GM19099 (cell line): ENCODE measurements around the gene DDA1.
A peak's percentile ranks its signal among the peaks of the same experiment; 100 is the strongest.

Experiments
- POLR2A ChIP-seq: IDR thresholded peaks from 3 replicates; pipeline ENCODE4 v1.6.1; 2011; ENCODE audit warnings: low read depth; ENCODE audit not compliant: insufficient read length; ENCODE audit errors: extremely low read depth

Gene DDA1

DNA sequence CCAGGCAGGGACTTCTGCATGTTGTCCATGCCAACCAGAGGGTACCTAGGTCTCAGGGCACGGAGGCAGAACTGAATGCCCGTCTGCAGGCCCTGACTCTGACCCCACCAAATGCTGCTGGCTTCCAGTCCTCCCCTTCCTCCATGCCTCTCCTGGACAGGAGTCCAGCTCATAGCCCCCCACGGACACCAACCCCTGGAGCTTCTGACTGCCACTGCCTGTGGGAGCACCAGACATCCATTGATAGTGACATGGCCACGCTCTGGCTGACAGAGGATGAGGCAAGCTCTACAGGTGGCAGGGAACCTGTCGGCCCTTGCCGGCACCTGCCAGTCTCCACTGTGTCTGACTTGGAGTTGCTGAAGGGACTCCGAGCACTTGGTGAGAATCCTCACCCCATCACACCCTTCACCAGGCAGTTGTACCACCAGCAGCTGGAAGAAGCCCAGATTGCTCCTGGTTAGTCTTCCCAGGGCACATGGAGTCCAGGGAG is 25.8 kb upstream of the DDA1 start:
- TF ChIP-seq POLR2A = no peak

DNA sequence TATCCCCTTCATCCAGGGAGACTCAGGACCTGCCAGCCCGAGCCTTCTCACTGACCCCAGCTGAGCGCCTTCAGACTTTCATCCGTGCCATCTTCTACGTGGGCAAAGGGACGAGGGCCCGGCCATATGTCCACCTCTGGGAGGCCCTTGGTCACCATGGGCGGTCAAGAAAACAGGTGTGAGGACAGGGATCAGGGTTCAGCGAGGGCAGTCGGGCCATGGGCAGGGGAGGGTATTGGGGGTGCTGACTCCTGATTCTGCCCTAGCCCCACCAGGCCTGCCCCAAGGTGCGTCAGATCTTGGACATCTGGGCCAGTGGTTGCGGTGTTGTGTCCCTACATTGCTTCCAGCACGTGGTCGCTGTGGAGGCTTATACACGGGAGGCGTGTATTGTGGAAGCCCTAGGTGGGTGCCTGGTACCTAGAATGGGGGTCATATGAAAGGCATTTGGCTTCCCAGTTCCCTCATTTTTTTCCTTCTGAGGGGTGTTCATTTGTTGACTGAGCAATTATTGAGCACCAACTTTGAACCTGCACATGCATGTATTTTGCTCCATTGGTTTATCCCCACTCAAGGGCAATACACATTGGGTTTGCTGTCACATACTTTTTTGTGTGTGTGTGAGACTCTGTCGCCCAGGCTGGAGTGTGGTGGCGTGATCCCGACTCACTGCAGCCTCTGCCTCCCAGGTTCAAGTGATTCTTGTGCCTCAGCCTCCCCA is 23.8 kb upstream of the DDA1 start:
- TF ChIP-seq POLR2A = no peak

DNA sequence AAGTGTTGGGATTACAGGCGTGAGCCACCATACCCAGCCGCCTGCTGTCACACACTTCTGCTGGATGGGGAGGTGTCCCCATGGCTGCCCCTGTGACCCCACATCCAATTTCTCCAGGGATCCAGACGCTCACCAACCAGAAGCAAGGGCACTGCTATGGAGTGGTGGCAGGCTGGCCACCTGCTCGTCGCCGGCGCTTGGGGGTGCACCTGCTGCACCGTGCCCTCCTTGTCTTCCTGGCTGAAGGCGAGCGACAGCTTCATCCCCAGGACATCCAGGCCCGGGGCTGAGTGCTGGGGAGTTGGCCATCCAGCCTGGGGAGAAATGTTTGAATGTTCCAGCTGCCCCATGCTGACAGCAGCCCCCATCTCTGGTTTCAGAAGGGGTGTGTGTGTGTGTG is 23.1 kb upstream of the DDA1 start:
- no peak for TF ChIP-seq POLR2A

DNA sequence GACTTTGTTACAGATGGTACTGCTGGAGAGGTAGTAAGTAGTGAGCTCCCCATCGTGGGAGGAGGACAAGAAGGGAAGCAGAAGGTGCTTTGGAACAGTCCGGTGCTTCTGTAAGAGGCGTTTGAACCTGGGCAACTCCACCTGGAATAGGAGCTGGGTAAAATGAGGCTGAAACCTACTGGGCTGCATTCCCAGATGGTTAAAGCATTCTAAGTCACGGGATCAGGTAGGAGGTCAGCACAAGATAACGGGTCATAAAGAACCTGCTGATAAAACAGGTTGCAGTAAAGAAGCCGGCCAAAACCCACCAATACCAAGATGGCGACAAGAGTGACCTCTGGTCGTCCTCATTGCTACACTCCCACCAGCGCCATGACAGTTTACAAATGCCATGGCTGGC is 22.6 kb upstream of the DDA1 start:
- TF ChIP-seq POLR2A = no peak

DNA sequence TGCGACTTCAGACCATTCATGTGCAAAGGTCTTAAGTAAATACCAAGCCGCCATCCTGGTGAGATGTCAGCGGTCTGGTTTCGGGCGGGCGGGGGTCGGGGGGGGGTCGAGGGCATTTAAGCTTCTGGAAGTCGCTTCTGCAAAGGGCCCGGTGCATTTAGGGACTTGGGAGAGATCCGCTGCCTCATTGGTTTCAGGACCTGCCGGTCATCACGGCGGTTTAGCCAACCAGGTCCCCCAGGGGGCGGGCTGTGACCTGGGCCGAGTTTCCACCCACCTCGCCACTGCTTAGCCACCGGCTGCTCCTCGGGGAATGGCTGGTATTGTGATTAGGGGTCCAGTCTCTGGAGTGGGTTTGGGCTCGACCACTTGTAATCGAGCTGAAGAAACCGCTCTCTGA is 19.9 kb upstream of the DDA1 start:
- no peak for TF ChIP-seq POLR2A

DNA sequence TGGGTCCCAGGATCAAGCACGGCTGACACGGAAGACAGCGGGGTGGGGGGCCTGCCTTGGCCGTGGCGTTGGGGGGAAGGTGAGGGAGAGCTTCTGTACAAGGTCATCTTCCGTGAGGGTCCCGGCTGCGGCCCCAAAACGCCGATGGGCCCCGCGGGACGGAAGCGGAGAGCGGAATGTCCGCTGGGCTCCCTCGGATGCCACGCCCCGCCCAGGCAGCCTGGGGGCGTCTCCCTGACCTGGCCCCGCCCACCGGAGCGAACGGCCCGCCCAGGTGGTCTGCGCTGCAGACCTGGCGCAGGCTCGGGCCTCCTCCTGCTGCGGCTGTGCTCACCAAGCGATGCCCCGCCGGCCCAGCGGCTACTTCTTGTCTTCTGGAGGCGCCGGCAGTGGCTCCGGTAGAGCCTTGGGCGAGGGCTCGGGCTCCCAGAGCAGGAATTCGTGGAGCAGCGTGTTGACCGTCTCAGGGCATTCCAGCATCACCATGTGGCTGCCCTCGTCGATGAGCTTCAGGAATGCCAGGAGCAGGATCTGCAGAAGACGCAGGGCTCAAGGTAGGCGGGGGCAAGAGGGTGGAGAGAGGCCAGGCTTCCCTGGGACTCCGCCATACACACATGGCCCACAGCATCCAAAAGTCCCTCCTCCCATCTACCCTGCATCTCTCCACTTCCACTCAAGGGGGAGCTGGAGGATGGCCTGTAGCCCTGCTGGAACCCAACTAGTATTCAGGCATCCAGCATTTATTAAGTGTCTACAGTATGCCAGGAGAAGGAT is 16.9 kb upstream of the DDA1 start:
- peak; percentile 55 for TF ChIP-seq POLR2A

DNA sequence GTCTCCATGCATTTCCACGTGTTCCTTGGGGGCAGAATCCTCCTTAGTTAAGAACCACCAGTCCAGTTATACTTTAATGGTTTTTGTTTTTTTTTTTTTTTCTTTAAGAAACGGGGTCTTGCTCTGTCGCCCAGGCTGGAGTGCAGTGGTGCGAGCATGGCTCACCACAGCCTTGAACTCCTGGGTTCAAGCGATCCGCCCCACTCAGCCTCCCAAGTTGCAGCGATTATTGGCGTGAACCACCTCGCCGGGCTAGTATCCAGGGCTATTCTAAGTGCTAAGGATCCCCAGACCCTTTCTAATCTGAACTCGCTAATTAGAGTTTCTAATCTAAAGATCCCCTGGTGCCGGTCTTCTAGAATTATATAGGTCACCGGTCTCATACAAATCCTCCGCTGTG is 15.8 kb upstream of the DDA1 start:
- TF ChIP-seq POLR2A = no peak

DNA sequence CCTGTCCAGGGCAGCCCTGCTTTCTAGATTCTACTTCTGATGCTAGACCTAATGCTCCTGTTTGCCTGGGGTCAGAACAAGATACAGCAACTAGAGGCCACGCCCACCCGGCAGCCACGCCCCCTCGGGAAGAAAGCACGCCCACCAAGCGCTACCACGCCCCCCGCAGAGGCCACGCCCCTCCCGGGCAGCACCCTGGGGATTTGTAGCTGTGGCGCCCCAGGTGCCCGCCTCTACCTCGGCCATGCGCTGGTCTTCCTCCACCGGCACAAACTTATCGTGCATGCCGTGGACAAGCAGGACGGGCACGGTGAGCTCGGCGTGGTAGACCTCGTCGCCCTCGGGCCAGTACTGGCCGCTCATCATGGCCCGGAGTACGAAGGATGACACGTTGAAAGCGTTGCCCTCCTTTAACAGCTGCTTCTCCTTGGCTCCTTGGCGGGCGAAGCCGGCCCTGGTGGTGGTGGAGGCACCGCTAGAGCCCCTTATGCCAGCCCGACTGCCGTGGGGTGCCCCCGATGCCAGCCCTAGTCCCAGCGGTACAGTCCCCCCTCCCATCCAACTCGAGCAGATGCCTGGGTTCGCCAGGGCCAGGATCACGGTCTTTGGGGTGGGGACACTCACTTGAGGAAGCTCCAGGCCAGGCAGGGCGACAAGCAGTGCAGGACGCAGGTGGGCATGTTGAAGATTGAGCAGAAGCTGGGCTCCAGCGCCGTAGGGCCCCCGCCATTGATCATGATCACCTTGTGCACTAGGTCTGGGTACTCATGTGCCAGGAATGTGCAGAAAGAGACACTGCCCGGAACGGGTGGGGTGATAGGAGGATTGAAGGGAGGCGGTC is 15.1 kb upstream of the DDA1 start:
- no peak for TF ChIP-seq POLR2A

DNA sequence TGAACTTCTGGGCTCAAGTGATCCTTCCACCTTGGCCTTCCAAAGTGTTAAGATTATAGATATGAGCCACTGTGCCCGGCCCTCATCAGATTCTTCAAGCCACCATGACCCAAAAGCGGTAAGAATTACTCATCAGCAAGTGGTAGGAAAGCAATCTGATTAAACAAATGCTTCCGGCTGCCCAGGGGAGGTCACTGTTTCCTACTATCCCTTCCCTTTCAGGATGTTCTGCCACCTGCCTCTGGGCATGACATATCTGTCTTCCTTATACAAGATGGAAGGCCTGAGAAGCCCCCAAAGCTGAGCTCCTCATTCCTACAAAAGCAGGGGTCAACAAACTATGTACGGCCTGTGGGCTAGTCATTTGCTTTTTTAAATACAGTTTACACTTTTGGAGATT is 13.1 kb upstream of the DDA1 start:
- no peak for TF ChIP-seq POLR2A

DNA sequence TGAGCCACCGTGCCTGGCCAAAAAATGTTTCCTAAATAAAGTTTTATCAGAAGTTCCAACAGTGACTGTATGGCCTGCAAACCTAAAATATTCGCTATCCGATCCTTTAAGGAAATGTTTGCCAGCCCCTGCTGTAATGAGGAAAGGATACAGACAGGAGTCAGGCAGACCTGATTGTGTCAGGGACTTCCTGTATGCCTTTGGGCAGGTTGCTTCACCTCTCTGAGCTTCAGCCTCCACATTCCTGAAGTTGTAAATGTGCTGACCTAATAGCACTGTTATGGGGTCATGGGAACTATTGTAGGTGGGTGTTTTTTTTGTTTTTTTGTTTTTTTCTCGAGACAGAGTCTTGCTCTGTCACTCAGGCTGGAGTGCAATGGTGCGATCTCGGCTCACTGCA is 12.4 kb upstream of the DDA1 start:
- no peak for TF ChIP-seq POLR2A

DNA sequence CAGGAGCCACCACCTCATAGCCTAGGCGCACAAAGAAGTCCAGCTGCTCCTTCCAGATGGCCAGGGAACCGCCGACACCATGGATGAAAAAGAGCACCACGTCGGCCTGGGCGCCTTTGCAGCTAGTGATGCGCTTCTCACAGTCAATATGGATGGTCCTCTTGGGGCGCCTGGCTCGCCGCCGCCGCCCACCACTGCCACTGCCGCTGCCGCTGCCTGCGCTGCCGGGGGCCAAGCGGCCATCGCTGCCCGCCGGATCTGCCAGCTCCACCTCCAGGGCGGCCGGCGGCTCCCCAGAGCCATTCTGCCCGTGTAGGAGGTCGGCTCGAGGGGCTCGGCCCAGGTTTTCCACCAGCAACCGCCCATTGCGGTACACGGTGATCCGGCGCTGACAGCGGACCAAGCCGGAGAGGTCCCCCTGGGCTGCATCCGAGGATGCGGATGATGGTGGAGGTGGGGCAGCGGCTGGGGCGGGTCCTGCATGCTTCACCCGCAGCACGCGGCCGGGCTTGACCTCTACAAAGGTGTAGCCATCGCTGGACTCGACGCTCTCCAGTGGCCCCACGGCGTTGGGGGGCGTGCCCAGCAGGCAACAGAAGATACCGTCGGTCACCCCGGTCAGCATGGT is 8.3 kb upstream of the DDA1 start:
- no peak for TF ChIP-seq POLR2A

DNA sequence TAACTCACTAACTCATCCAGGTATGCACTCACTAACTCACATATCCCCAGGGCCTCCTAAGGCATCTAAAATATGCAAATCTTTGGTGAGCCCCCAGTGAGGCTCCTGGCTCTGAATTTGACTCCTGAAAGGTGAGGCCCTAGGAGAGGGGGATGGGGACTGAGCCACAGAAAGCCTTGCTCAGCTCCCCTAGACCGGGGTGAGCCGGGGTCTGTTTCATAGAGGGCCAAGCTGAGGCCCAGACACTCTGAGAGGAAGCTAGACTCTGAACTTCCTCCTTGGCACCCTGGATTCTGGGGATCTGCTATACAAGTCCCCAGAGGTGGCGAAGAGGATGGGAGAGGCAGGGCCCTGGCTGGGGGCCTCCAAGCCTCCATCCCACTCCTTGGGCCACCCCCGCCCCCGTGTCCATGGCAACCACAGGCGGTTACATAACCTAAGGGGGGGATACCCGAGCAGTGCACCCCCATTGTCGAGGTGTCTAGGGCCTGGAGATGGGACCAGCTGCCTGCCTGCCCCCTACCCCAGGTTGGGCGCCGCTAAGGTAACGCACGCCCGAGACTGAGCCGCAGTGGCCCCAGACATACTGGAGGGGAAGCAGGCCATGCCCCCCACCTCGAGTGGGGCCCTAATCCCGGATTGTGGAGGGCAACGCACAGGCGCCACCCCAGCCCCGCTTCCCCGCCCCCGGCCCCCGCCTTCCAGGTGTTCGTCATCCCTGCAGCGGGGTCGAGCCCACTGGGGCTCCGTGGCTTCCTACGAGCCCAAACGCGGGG is 6.8 kb upstream of the DDA1 start:
- no peak for TF ChIP-seq POLR2A

DNA sequence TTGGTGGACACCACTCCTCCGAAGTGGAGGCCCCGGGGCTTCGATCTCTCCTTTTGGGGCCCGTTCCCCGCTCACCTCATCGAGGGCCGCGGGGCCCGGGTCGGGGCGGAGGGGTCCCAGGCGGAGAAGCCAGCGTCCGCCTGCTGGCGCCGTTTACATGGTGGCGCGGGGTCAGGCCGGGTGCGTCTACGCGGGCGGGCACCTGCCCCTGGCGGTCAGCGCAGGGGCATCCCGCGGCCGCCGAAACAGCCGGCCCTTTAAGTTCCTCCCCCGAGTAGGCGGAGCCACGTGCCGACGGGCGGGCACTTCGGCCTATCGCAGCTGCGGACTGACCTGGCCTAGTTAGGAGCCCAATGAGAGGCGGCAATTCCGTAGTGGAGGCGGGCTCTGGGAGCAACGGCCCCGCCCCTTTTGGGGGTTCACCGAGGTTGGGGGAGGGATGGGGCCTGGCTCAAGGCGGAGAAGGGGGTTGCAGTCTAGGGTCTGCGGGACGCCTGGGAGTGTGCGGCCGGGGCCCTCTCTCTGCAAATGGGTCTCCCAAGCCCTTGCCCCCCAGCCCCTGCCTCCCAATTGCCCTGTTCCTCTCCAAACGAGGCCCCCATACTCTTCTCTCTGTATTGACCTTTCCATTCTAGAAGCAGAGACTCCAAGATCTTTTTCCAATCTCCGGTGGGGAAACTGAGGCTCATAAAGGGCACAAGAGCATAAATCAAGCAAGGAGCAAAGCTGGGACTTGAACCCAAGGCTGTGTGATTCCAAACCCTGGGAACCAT is 6.0 kb upstream of the DDA1 start, which contains the start of gene ABHD8:
ABHD8 (minus strand) TSS at position 259 of the 773 bp plus-strand sequence. CDS start 1,809 bp downstream, outside the sequence.
- peak; percentile 59 for TF ChIP-seq POLR2A

DNA sequence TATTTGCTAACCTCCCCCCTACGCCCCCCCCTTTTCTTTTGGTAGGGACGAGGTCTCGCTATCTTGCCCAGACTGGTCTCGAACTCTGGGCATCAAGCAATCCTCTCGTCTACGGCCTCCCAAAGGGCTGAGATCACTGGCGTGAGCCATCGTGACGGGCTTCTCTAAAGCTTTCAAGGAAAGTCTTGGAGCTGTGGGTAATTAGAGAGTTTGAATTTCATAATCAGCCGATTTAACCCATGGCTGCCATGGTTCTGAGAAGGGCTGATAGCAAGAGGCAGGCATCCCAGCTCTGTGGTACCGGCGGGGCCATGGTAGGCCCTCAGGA is 5.5 kb upstream of the DDA1 start:
- TF ChIP-seq POLR2A = no peak
